HCT116 (cell line): Measurements from ENCODE around the gene IQCM. TPM values are rescaled to one million over a fixed set of nuclear protein-coding genes. Genes with fewer than 3 reads are reported as not detected.

Experiments
- ATAC-seq: fragments of 200-7000 bp; cut with Tn5 transposase; 2 replicates; pipeline ENCODE4 v1.9.1; 2020; ENCODE audit warnings: mild to moderate bottlenecking, moderate library complexity
- BruUV-seq: library from RNA; stranded (reverse); fragments of 400-500 nt; replicated peaks from 2 replicates; lab custom pipeline; 2021; lab: Mats Ljungman, UMichigan
- CTCF ChIA-PET: fragments of 300-600 bp; sonication (Branson Sonifier 250); formaldehyde crosslinking; loops from one replicate; lab custom pipeline; 2021; ENCODE audit warnings: antibody characterized with exemption; lab: Charles Lee
- POLR2A ChIA-PET: fragments of 300-600, 350-600 bp; sonication (Branson Sonifier 250); formaldehyde crosslinking; loops from one replicate; lab custom pipeline; 2021; ENCODE audit warnings: antibody characterized with exemption; lab: Charles Lee
- RAD21 ChIA-PET, 2 experiments: fragments of 300-600 bp; sonication (Branson Sonifier 250); formaldehyde crosslinking; loops; one replicate each; lab custom pipeline; 2023; ENCODE audit warnings: low total read pairs in 2 of 2; ENCODE audit not compliant: uncharacterized antibody in 2 of 2, unreplicated experiment in 2 of 2, low non-redundant PET in 1 of 2; lab: Charles Lee
- DNase-seq: peaks from one replicate; pipeline ENCODE4 v3.0.0-alpha.2; 2010; ENCODE audit warnings: low read depth, low spot score
- H2AFZ ChIP-seq: fragments of 200-600 bp; shearing (Covaris generic), sonication (generic); 2 replicates; pipeline ENCODE4 v1.6.1; 2017; ENCODE audit warnings: low read depth, mixed run types, mixed read lengths, antibody characterized with exemption, low read length; ENCODE audit not compliant: poor library complexity, severe bottlenecking
- H3K27ac ChIP-seq: 2 replicates; pipeline ENCODE4 v1.5.1; 2012; ENCODE audit warnings: low read depth, low read length
- H3K27me3 ChIP-seq: fragments of 200-600 bp; sonication (generic); 2 replicates; pipeline ENCODE4 v1.6.1; 2016; ENCODE audit warnings: mixed run types, low read length, mixed read lengths; ENCODE audit not compliant: insufficient read depth
- H3K36me3 ChIP-seq, 2 experiments: fragments of 200-500 bp in 1 of 2; fragments of 200-600 bp in 1 of 2; sonication (Bioruptor generic) in 1 of 2; sonication (generic) in 1 of 2; 2 replicates each; pipeline versions ENCODE4 v1.5.1 to v1.6.1; 2014 to 2016; ENCODE audit warnings: low read length in 2 of 2, inconsistent platforms in 1 of 2, mixed read lengths in 1 of 2, mixed run types in 1 of 2; ENCODE audit not compliant: insufficient read depth in 2 of 2, control insufficient read depth in 1 of 2
- H3K4me1 ChIP-seq, 2 experiments: fragments of 200-600 bp in 1 of 2; sonication (generic) in 1 of 2; 2 replicates each; pipeline versions ENCODE4 v1.5.1 to v1.6.1; 2012 to 2017; ENCODE audit warnings: low read length in 2 of 2, inconsistent platforms in 1 of 2, mild to moderate bottlenecking in 1 of 2, mixed read lengths in 1 of 2, mixed run types in 1 of 2, moderate library complexity in 1 of 2; ENCODE audit not compliant: insufficient read depth in 2 of 2, control insufficient read depth in 1 of 2
- H3K4me2 ChIP-seq: fragments of 200-600 bp; sonication (generic); 2 replicates; pipeline ENCODE4 v1.6.1; 2017; ENCODE audit warnings: mixed run types, low read length, mixed read lengths
- H3K4me3 ChIP-seq, 2 experiments: fragments of 200-600 bp in 1 of 2; sonication (generic) in 1 of 2; replicated peaks in 1 of 2; 2 replicates each; pipeline ENCODE4 v1.5.1; 2011 to 2016; ENCODE audit warnings: low read length in 2 of 2, control low read depth in 1 of 2, low read depth in 1 of 2, mild to moderate bottlenecking in 1 of 2, mixed read lengths in 1 of 2, mixed run types in 1 of 2
- H3K79me2 ChIP-seq: fragments of 200-600 bp; sonication (generic); 2 replicates; pipeline ENCODE4 v1.6.1; 2017; ENCODE audit warnings: mild to moderate bottlenecking, mixed run types, low read length, moderate library complexity, mixed read lengths; ENCODE audit not compliant: insufficient read depth
- H3K9ac ChIP-seq: fragments of 200-600 bp; sonication (generic); 2 replicates; pipeline ENCODE4 v1.6.1; 2016; ENCODE audit warnings: low read length, mixed read lengths
- H3K9me2 ChIP-seq: fragments of 200-600 bp; sonication (generic), shearing (Covaris generic); 2 replicates; pipeline ENCODE4 v1.6.1; 2017; ENCODE audit warnings: mixed run types, mild to moderate bottlenecking, moderate library complexity; ENCODE audit not compliant: insufficient read depth
- H3K9me3 ChIP-seq, 2 experiments: fragments of 200-500 bp in 1 of 2; fragments of 200-600 bp in 1 of 2; sonication (Bioruptor generic) in 1 of 2; sonication (generic) in 1 of 2; 2 replicates each; pipeline ENCODE4 v1.6.1; 2014 to 2017; ENCODE audit warnings: low read length in 2 of 2, mixed read lengths in 2 of 2, inconsistent platforms in 1 of 2, low read depth in 1 of 2, mild to moderate bottlenecking in 1 of 2, mixed run types in 1 of 2, moderate library complexity in 1 of 2; ENCODE audit not compliant: control insufficient read depth in 1 of 2, insufficient read depth in 1 of 2
- H4K20me1 ChIP-seq: fragments of 200-600 bp; sonication (generic), shearing (Covaris generic); 2 replicates; pipeline ENCODE4 v1.6.1; 2017; ENCODE audit warnings: mixed run types, mild to moderate bottlenecking, moderate library complexity; ENCODE audit not compliant: insufficient read depth
- ATF3 ChIP-seq: IDR thresholded peaks from 2 replicates; pipeline ENCODE4 v1.6.1; 2012
- CBX3 ChIP-seq: IDR thresholded peaks from 2 replicates; pipeline ENCODE4 v1.6.1; 2012; ENCODE audit warnings: low read depth
- CEBPB ChIP-seq: IDR thresholded peaks from 2 replicates; pipeline ENCODE4 v1.6.1; 2012; ENCODE audit warnings: low read depth
- EZH2phosphoT487 ChIP-seq: fragments of 200-600 bp; IDR thresholded peaks from 2 replicates; pipeline ENCODE4 v1.6.1; 2018; ENCODE audit warnings: antibody characterized with exemption, borderline replicate concordance
- FOSL1 ChIP-seq: IDR thresholded peaks from 2 replicates; pipeline ENCODE4 v1.6.1; 2012; ENCODE audit warnings: low read depth
- POLR2A ChIP-seq: IDR thresholded peaks from 2 replicates; pipeline ENCODE4 v1.7.0; 2011; ENCODE audit warnings: borderline replicate concordance; ENCODE audit not compliant: insufficient read depth, insufficient read length; ENCODE audit errors: extremely low read depth
- POLR2AphosphoS5 ChIP-seq: IDR thresholded peaks from 2 replicates; pipeline ENCODE4 v1.6.1; 2011; ENCODE audit warnings: mild to moderate bottlenecking, low read depth, low read length, moderate library complexity
- REST ChIP-seq: IDR thresholded peaks from 2 replicates; pipeline ENCODE4 v1.6.1; 2012; ENCODE audit warnings: low read depth
- SIN3A ChIP-seq: IDR thresholded peaks from 2 replicates; pipeline ENCODE4 v1.6.1; 2012; ENCODE audit warnings: low read depth
- SP1 ChIP-seq: IDR thresholded peaks from 2 replicates; pipeline ENCODE4 v1.6.1; 2012; ENCODE audit warnings: low read depth
- intact Hi-C: fragments of 100-400 bp; cut with micrococcal nuclease; formaldehyde crosslinking; loops from 2 replicates; pipeline ENCODE4 v1.10.0; 2022
- total RNA-seq: library from RNA; stranded (reverse); gene quantifications from one replicate; pipeline ENCODE4 v1.2.1, GENCODE V29; 2021; ENCODE audit not compliant: unreplicated experiment

IQCM gene
- total RNA-seq, 1 experiment from 2014 or later = 0.20 TPM

- Histone ChIP-seq H3K9ac (no peak overlapping the region), H3K27me3 (no peaks in the 10 kb centered on the region), H3K4me3 (no peak overlapping the region), H4K20me1 (no peaks in the 10 kb centered on the region), H3K79me2 (no peaks in the 10 kb centered on the region), H3K9me3 (no peaks in the 10 kb centered on the region), H3K4me1 (no peaks in the 10 kb centered on the region), H3K27ac (no peak overlapping the region), H3K36me3 (no peaks in the 10 kb centered on the region), H3K9me2 (no peaks in the 10 kb centered on the region), H2AFZ (no peak overlapping the region), H3K4me2 (no peak overlapping the region)
- TF ChIP-seq POLR2A = no peak
- no peak for TF ChIP-seq CBX3
- TF ChIP-seq ATF3 = no peak
- TF ChIP-seq EZH2phosphoT487 = no peak
- no peak for TF ChIP-seq FOSL1
- no peak for TF ChIP-seq REST
- no peak for TF ChIP-seq SP1
- TF ChIP-seq SIN3A = no peak
- no peak for TF ChIP-seq POLR2AphosphoS5
- no peak for TF ChIP-seq CEBPB
- no TSS peak for BruUV-seq
- POLR2A ChIA-PET = no interaction called here
- RAD21 ChIA-PET = interaction anchor here in 1 of 2 experiments (0.6 kb wide), 1 partner anchor 532 kb away, joined by 4 read pairs; no protein-coding TSS in a partner anchor
- DNase-seq (no peak), ATAC-seq (no peak)
- intact Hi-C loops = no loop called here
- CTCF ChIA-PET = no interaction called here
Measured at GRCh38 chr4:149370002-149370401, 445.6 kb downstream of the IQCM start.
